Panc1 (cell line): Measurements from ENCODE around the gene HEATR3. TPM values are rescaled to one million over a fixed set of nuclear protein-coding genes. Genes with fewer than 3 reads are reported as not detected.

Experiments
- ATAC-seq: fragments of 200-7000 bp; cut with Tn5 transposase; 2 replicates; pipeline ENCODE4 v1.9.1; 2020; ENCODE audit warnings: mild to moderate bottlenecking, moderate library complexity
- BruUV-seq: library from RNA; stranded (reverse); fragments of 400-500 nt; replicated peaks from 2 replicates; lab custom pipeline; 2021; lab: Mats Ljungman, UMichigan
- CTCF ChIA-PET: fragments of 300-600 bp; sonication (Branson Sonifier 250); formaldehyde crosslinking; loops from one replicate; lab custom pipeline; 2022; ENCODE audit warnings: antibody characterized with exemption; lab: Charles Lee
- POLR2A ChIA-PET: fragments of 300-600 bp; sonication (Branson Sonifier 250); formaldehyde crosslinking; loops from one replicate; lab custom pipeline; 2022; ENCODE audit warnings: antibody characterized with exemption; lab: Charles Lee
- DNase-seq: peaks from one replicate; pipeline ENCODE4 v3.0.0-alpha.2; 2010; ENCODE audit warnings: low read depth, low spot score
- H3K27ac ChIP-seq: 2 replicates; pipeline ENCODE4 v1.5.1; 2011; ENCODE audit warnings: mild to moderate bottlenecking, low read length, inconsistent platforms
- H3K27me3 ChIP-seq: fragments of 200-500 bp; sonication (Bioruptor generic); 2 replicates; pipeline ENCODE4 v1.6.0; 2014; ENCODE audit warnings: low read length, inconsistent platforms; ENCODE audit not compliant: control insufficient read depth, insufficient read depth
- H3K36me3 ChIP-seq: fragments of 200-500 bp; sonication (Bioruptor generic); 2 replicates; pipeline ENCODE4 v1.5.1; 2014; ENCODE audit warnings: inconsistent platforms, mild to moderate bottlenecking, low read length, moderate library complexity; ENCODE audit not compliant: control insufficient read depth, insufficient read depth
- H3K4me1 ChIP-seq: 2 replicates; pipeline ENCODE4 v1.5.1; 2011; ENCODE audit warnings: inconsistent platforms, mild to moderate bottlenecking, low read length, moderate library complexity; ENCODE audit not compliant: control insufficient read depth, insufficient read depth
- H3K4me3 ChIP-seq, 2 experiments: 2 replicates each; pipeline ENCODE4 v1.5.1; 2011 to 2012; ENCODE audit warnings: low read depth in 2 of 2, low read length in 2 of 2, mild to moderate bottlenecking in 2 of 2, inconsistent platforms in 1 of 2, moderate library complexity in 1 of 2
- H3K9me3 ChIP-seq: fragments of 200-500 bp; sonication (Bioruptor generic); 2 replicates; pipeline ENCODE4 v1.5.1; 2014; ENCODE audit warnings: low read depth, mild to moderate bottlenecking, inconsistent platforms, low read length, moderate library complexity; ENCODE audit not compliant: control insufficient read depth, insufficient read depth
- CTCF ChIP-seq: fragments of 450-650 bp; IDR thresholded peaks from 2 replicates; pipeline ENCODE4 v1.5.1; 2017; ENCODE audit warnings: mild to moderate bottlenecking
- POLR2AphosphoS5 ChIP-seq: IDR thresholded peaks from 2 replicates; pipeline ENCODE4 v1.6.1; 2012; ENCODE audit warnings: mild to moderate bottlenecking, low read depth, low read length, moderate library complexity
- REST ChIP-seq, 2 experiments: IDR thresholded peaks; 2 replicates each; pipeline ENCODE4 v1.6.1; 2011 to 2012; ENCODE audit warnings: low read depth in 2 of 2, control low read depth in 1 of 2, low read length in 1 of 2, mild to moderate bottlenecking in 1 of 2, moderate library complexity in 1 of 2; ENCODE audit not compliant: insufficient read depth in 1 of 2
- SIN3A ChIP-seq: IDR thresholded peaks from 2 replicates; pipeline ENCODE4 v1.6.1; 2012; ENCODE audit warnings: low read depth, mild to moderate bottlenecking, low read length, moderate library complexity, borderline replicate concordance; ENCODE audit not compliant: insufficient read depth
- TCF7L2 ChIP-seq: IDR thresholded peaks from 2 replicates; pipeline ENCODE4 v1.6.1; 2011; ENCODE audit warnings: mild to moderate bottlenecking, low read depth, low read length, inconsistent platforms
- in situ Hi-C: cut with HindIII; loops from 2 replicates; pipeline ENCODE4 v1.10.0; 2016; ENCODE audit warnings: low sequenced_read_pairs, low pct_unique_long_range_greater_than_20kb
- intact Hi-C: fragments of 100-400 bp; cut with micrococcal nuclease; formaldehyde crosslinking; loops from one replicate; pipeline ENCODE4 v1.10.0; 2022; ENCODE audit not compliant: unreplicated experiment
- total RNA-seq: library from RNA; stranded (reverse); gene quantifications from one replicate; pipeline ENCODE4 v1.2.1, GENCODE V29; 2021; ENCODE audit not compliant: unreplicated experiment

The HEATR3 gene
- total RNA-seq, 1 experiment from 2014 or later: 18.6 TPM

- no TSS peak for BruUV-seq
- no peak for TF ChIP-seq TCF7L2
- TF ChIP-seq REST (IDR thresholded peaks at IDR 0.05; ENCODE audit: insufficient read depth in 1 of 2, low read depth in 2 of 2, low read length in 1 of 2): no peak
- TF ChIP-seq SIN3A: no peak
- TF ChIP-seq POLR2AphosphoS5: no peak
- no peak for TF ChIP-seq CTCF
- ChIA-PET POLR2A (no interaction called here), CTCF (interaction anchor here (0.6 kb wide), 1 partner anchor 209 kb away, joined by 4 read pairs; no protein-coding TSS in a partner anchor)
- H3K36me3 ChIP-seq: peaks cover 9% of the 10 kb centered on the region
- H3K27me3 ChIP-seq: no peaks in the 10 kb centered on the region
- H3K9me3 ChIP-seq: no peaks in the 10 kb centered on the region
- in situ Hi-C loops: no loop called here
- ATAC-seq (no peak), DNase-seq (no peak)
- peaks cover 13% of the 10 kb centered on the region for H3K4me1 ChIP-seq
- H3K4me3 ChIP-seq: no peak overlapping the region; a peak in 1 of 4 replicates
- peak overlapping the region; percentile 66 for H3K27ac ChIP-seq
- intact Hi-C loops: no loop called here
Measured at GRCh38 chr16:50024207-50024606, 41.6 kb upstream of the HEATR3 start.

- intact Hi-C loops (no loop called here), in situ Hi-C loops (no loop called here)
- peak; percentile 99 for TF ChIP-seq CTCF
- TF ChIP-seq TCF7L2: no peak
- 0 out of 4 replicates have a peak, but pooled peaks of 1 of the 2 experiments have one; percentile 48 for TF ChIP-seq REST (IDR thresholded peaks at IDR 0.05; ENCODE audit: insufficient read depth in 1 of 2, low read depth in 2 of 2, low read length in 1 of 2)
- TF ChIP-seq SIN3A: peak; percentile 74
- peak; percentile 57; the same call in 1 of the 2 replicates for TF ChIP-seq POLR2AphosphoS5
- H3K36me3 ChIP-seq: peaks cover 16% of the 10 kb centered on the region
- ChIA-PET POLR2A (no interaction called here), CTCF (interaction anchor here (0.6 to 1.2 kb wide), 4 partner anchors 42 to 209 kb away, joined by 3 to 5 read pairs (median 4); partner anchors contain the start of gene HEATR3)
- no peaks in the 10 kb centered on the region for H3K9me3 ChIP-seq
- DNase-seq: peak; percentile 80
- H3K4me3 ChIP-seq: peak within 1 kb of the TSS; percentile 94
- BruUV-seq: no TSS peak
- peak within 1 kb of the TSS; percentile 88 for H3K27ac ChIP-seq
- no peaks in the 10 kb centered on the region for H3K27me3 ChIP-seq
- H3K4me1 ChIP-seq: peaks cover 13% of the 10 kb centered on the region
- ATAC-seq: peak; percentile 100
Measured at GRCh38 chr16:50024684-50025536, 40.9 kb upstream of the HEATR3 start, which contains the start of gene CNEP1R1. Gene CNEP1R1 (plus strand): TSS chr16:50025225. CDS start chr16:50025316, 91 bp downstream.
